GM18517 (cell line): ENCODE data around the gene ALDH3A2.

Experiments
- ATAC-seq: cut with Tn5 transposase; IDR thresholded peaks from one replicate; pipeline ENCODE4 v1.9.1; 2021; ENCODE audit warnings: mild to moderate bottlenecking, moderate library complexity; ENCODE audit not compliant: unreplicated experiment

ALDH3A2 gene

GRCh38 chr17:19648475-19649273 lies at the start of gene ALDH3A2:
Gene ALDH3A2, plus strand, starts transcription at chr17:19648751. Its CDS starts 221 bp downstream, at chr17:19648972.
- ATAC-seq, result peak; percentile 91

DNA sequence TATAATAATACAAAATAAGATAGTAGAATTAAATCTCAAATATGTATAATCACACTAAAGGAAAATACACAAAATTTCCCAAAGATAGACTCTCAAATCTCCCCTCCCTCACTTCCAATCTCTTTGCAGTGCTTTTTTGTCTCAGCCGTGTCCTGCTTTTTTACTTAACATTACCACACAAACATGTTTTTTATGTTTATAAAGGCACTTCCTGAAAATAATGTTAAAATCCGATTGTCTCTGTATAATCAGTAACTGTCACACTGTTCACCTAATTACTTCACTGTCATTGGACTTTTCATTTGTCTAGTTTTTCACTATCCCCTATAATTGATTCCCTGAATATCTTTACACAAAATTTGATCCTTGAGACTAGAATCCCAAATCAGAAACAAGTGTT lies 38.2 kb upstream of the ALDH3A2 start:
- ATAC-seq, result no peak

DNA sequence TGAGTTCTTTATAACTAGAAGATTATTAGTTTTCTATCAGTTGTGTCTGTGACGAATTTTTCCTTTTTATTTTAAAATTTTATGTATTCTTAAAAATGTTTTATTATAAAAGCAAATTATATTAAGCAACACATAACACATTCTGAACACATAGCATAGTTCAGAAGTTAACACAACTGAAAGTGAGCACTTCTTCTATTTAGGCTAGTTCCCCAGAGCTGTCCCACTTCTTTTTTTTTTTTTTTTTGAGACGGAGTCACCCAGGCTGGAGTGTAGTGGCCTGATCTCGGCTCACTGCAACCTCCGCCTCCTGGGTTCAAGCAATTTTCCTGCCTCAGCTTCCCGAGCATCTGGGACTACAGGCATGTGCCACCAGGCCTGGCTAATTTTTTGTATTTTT lies 37.7 kb upstream of the ALDH3A2 start:
- ATAC-seq, result no peak

- ATAC-seq, result no peak
Observed at GRCh38 chr17:19613979-19614378, 34.6 kb upstream of the ALDH3A2 start.

DNA sequence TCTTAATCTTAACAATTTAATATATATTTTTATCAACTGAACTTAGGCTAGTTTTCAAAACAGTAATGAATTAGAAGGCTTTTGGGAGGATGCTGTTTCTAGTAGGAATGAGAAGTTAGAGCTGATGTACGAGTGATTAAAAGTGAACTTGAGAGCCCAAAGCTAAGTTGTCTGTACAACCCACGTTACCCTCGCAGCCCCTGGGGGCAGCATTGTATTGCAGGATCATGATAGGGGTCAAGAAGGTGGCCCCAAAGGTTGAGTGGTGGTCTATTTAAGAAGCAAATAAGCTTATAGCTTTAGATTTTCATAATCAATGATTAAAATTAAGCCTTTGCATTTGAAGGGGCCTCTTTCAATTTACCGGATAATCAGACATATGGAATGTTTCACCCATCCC lies 33.7 kb upstream of the ALDH3A2 start:
- ATAC-seq, result no peak

DNA sequence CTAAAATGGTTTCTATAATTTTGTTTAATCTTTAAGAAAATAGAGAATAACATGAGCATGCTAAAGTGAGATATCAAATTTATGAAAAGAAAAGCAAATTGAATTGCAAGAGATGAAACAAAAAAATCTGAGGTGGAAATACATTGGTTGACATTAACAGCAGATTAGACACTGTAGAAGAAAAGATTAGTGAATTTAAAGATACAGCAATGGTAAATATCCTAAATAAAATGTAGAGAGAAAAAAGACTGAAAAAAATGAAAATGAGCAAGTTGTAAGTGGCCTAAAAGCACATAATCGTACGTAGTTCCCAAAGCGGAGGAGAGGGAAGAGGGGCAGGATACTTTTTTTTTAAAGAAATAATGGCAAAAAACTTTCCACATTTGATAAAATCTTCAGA lies 30.5 kb upstream of the ALDH3A2 start:
- no peak for ATAC-seq

DNA sequence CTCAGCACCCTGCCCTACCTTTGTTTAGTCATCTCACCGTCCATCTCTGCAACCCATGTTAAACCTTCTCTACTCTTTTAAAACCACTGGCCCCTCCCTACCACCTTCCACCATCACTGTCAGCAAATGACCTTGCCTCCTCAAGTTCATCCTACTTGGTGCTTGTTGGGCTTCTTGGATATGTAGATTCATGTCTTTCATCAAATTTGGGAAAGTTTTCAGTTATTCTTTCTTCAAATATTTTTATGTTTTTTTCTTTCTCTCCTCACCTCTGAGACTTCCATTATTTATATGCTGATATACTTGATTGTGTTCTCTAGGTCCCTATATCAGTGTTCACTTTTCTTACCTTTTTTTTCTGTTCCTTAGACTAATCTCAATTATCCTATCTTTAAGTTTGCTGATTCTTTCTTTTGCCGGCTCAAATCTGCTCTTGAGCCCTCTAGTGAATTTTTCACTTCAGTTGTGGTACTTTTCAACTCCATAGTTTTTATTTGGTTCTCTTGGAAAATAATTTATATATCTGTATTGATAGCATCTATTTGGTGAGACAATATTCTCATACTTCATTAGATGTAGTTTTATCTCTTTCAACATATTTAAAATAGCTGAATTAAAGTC lies 28.7 kb upstream of the ALDH3A2 start:
- no peak for ATAC-seq

DNA sequence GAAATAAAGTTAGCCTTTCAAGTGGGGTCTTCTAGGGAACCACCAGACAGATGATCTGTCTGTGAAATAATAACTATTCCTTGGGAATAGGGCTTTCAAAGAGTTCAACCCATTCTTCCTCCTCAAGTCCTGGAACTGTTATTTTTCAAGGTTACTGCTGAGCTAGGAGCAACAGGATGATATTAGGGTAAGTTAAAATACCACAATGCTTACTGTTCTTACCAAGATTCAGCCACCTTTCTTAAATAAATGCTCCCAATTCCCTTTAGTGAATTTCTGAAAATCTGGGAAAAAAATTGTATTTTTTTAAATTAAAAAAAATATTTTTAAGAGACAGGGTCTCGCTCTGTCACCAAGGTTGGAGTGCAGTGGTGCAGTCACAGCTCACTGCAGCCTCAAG lies 26.9 kb upstream of the ALDH3A2 start:
- ATAC-seq, result no peak

- no peak for ATAC-seq
Observed at GRCh38 chr17:19626079-19626478, 22.5 kb upstream of the ALDH3A2 start.

DNA sequence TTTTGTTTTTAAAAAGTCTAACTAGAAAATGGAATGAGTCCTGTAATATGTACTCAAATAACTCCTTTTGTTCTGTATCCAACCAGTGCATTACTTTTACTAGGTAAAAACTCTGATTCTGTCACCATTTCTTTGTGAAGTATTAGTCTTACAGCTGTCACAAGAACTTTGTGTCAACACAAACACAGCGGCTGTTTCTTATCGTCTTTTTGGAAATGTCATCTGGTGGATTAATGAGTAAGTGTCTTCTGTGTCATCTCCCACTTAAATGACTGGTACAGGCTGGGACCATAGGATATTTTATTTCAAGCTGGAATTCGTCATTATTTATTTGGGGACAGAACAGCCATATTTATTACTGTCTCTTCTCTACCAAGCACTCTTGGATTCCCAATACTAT lies 19.1 kb upstream of the ALDH3A2 start:
- no peak for ATAC-seq

- no peak for ATAC-seq
Observed at GRCh38 chr17:19630035-19630434, 18.5 kb upstream of the ALDH3A2 start.

GRCh38 chr17:19630661-19631060 lies 17.9 kb upstream of the ALDH3A2 start:
- no peak for ATAC-seq

GRCh38 chr17:19631905-19632304 lies 16.6 kb upstream of the ALDH3A2 start:
- ATAC-seq, result no peak

- no peak for ATAC-seq
Observed at GRCh38 chr17:19641687-19642372, 6.7 kb upstream of the ALDH3A2 start.

DNA sequence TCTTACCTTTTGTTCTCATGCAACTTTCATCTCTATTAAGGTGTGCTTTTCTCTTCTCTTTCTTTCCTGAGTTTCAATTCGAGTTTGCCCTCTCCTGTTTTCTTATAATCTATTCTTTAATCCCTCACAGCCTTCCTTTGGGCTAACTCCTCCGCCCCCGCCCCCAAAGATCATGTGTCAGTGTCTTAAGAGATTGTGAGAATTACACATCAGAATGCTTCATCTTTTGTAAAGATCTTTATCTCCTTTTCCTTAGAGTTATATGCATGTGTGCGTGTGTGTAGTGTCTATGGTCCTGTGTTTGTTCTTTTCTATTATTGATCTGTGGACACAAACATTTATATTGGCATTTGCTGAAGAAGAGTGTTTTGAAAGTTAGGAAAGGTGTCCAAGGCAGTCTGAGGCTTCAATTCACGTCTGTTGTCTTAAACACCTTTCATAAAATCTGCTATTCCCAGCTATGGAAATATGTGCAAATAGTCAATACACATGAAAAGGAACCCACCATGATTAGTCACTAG lies 6.1 kb upstream of the ALDH3A2 start:
- ATAC-seq, result no peak

- ATAC-seq, result no peak
Observed at GRCh38 chr17:19644493-19645210, 3.9 kb upstream of the ALDH3A2 start.

GRCh38 chr17:19645734-19646201 lies 2.8 kb upstream of the ALDH3A2 start:
- no peak for ATAC-seq

DNA sequence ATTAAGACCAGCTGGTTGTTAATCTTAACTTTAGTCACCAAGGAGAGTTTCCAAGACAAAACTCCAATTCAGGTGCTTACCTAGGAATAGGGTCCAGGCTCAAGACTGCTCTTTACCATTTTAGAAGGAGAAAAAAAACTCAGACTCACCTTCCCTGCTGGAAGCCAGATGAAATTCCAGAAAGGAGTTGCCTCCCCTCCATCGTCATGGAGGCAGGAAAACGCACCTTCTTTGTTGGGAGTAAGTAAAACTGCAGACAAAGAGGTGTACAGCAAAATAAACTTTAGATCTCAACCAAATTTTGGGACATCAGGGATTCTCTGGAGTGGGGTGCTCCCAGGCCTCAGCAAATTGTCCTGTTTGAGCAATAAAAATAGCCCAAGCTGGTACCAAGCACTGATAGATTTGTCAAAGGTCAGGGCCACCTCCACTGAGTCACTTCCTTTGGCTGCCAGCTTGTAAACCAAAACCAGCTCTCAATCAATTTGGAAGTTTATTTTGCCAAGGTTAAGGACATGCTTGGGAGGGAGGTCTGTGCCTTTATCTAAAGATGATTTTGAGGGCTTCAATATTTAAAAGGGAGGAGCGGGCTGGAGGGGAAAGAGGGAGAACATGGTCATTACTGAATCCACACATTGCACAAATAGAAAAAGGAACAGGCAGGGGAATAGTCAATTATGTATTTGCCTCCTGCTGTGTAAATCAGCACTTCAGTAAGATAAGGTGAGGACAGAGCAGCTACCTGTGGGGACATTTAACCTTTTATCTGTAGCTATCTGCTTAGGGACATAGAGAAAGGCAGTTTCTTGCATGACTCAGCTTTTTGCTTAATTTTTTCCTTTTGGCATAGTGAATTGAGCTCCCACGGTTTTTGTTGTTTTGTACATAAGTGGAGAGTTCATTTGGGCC lies 1.5 kb upstream of the ALDH3A2 start:
- ATAC-seq, result no peak

- ATAC-seq, result no peak
Observed at GRCh38 chr17:19647697-19648474, 665 bp upstream of the ALDH3A2 start.
